Epithelial cell of proximal tubule (primary cell): Measurements from ENCODE around the gene SPRR4. TPM values are rescaled to one million over a fixed set of nuclear protein-coding genes. Genes with fewer than 3 reads are reported as not detected.

Experiments
- DNase-seq: peaks from one replicate; pipeline ENCODE4 v3.0.0-alpha.2; 2011; ENCODE audit warnings: low read depth
- H3K4me3 ChIP-seq: 2 replicates; pipeline ENCODE4 v1.5.1; 2011; ENCODE audit warnings: low read depth, mild to moderate bottlenecking, low read length
- CTCF ChIP-seq: conservative IDR thresholded peaks from 2 replicates; pipeline ENCODE4 v1.5.1; 2012; ENCODE audit warnings: low read depth, mild to moderate bottlenecking, low read length
- total RNA-seq: library from RNA; depleted of rRNA; stranded (reverse); fragments of >200 nt; gene quantifications from 2 replicates; pipeline ENCODE4 v1.2.3, GENCODE V29; 2015

SPRR4 gene
- total RNA-seq, 1 donor from 2014 or later = not detected

GRCh38 chr1:152954436-152954835 lies 16.0 kb upstream of the SPRR4 start:
- no peak for TF ChIP-seq CTCF
- no peak overlapping the region for H3K4me3 ChIP-seq
- DNase-seq = no peak

- TF ChIP-seq CTCF = no peak
- H3K4me3 ChIP-seq = no peak overlapping the region
- no peak for DNase-seq
Measured at GRCh38 chr1:152957561-152957960, 12.9 kb upstream of the SPRR4 start.

- no peak overlapping the region for H3K4me3 ChIP-seq
- no peak for DNase-seq
- no peak for TF ChIP-seq CTCF
Measured at GRCh38 chr1:152959273-152959672, 11.2 kb upstream of the SPRR4 start.

- no peak for TF ChIP-seq CTCF
- DNase-seq = no peak
- no peak overlapping the region for H3K4me3 ChIP-seq
Measured at GRCh38 chr1:152959801-152960451, 10.5 kb upstream of the SPRR4 start.

- no peak overlapping the region for H3K4me3 ChIP-seq
- no peak for TF ChIP-seq CTCF
- DNase-seq = no peak
Measured at GRCh38 chr1:152960452-152961044, 9.9 kb upstream of the SPRR4 start.

GRCh38 chr1:152961226-152961891 lies 9.1 kb upstream of the SPRR4 start:
- TF ChIP-seq CTCF = no peak
- no peak overlapping the region for H3K4me3 ChIP-seq
- DNase-seq = no peak
